Left ventricle myocardium inferior (tissue), 1 donor: ENCODE results near the gene RNF212. TPM values are rescaled to one million over a fixed set of nuclear protein-coding genes. Genes with fewer than 3 reads are reported as not detected.

Source experiments
- DNase-seq: peaks from one replicate; pipeline ENCODE4 v3.0.0-alpha.2; 2020
- H3K27ac ChIP-seq: fragments of 200-600 bp; replicated peaks from 2 replicates; pipeline ENCODE4 v1.8.0; 2021
- H3K27me3 ChIP-seq: fragments of 200-600 bp; 2 replicates; pipeline ENCODE4 v1.8.0; 2021; ENCODE audit warnings: low read depth
- H3K36me3 ChIP-seq: fragments of 200-600 bp; 2 replicates; pipeline ENCODE4 v1.8.0; 2021
- H3K4me1 ChIP-seq: fragments of 200-600 bp; 2 replicates; pipeline ENCODE4 v1.8.0; 2021
- H3K4me3 ChIP-seq: fragments of 200-600 bp; 2 replicates; pipeline ENCODE4 v1.8.0; 2021; ENCODE audit warnings: mild to moderate bottlenecking, moderate library complexity
- H3K9me3 ChIP-seq: fragments of 200-600 bp; replicated peaks from 2 replicates; pipeline ENCODE4 v1.8.0; 2021
- CTCF ChIP-seq: fragments of 200-600 bp; IDR thresholded peaks from 2 replicates; pipeline ENCODE4 v1.8.0; 2021; ENCODE audit warnings: antibody characterized with exemption, mild to moderate bottlenecking, borderline replicate concordance
- intact Hi-C: fragments of 100-400 bp; cut with micrococcal nuclease; formaldehyde crosslinking; loops from one replicate; pipeline ENCODE4 v1.11.0; 2022
- total RNA-seq: library from RNA; stranded (reverse); fragmentation: NEBNext Ultra II Directional; extraction: Animal tissue kit (Norgen Biotek cat#: 25700); gene quantifications from one replicate; pipeline ENCODE4 v1.2.1, GENCODE V29; 2021
- donor health status: DM: no; HTN: yes; CAD: no; lungs with severe emphysema.

The RNF212 gene
- total RNA-seq, 1 donor from 2014 or later = not detected

GRCh38 chr4:1115528-1116293 is 2.3 kb upstream of the RNF212 start:
- intact Hi-C loops = no loop called here
- no peak for TF ChIP-seq CTCF
- H3K27ac ChIP-seq = no peak overlapping the region
- H3K36me3 ChIP-seq = no peaks in the 10 kb centered on the region
- peaks cover 71% of the 10 kb centered on the region for H3K27me3 ChIP-seq
- DNase-seq = no peak
- no peak overlapping the region for H3K4me3 ChIP-seq
- no peaks in the 10 kb centered on the region for H3K4me1 ChIP-seq
- peaks cover 5% of the 10 kb centered on the region for H3K9me3 ChIP-seq

- H3K36me3 ChIP-seq = no peaks in the 10 kb centered on the region
- no peaks in the 10 kb centered on the region for H3K4me1 ChIP-seq
- no peak overlapping the region for H3K27ac ChIP-seq
- DNase-seq = no peak
- H3K4me3 ChIP-seq = no peak overlapping the region
- intact Hi-C loops = no loop called here
- no peak for TF ChIP-seq CTCF
- no peaks in the 10 kb centered on the region for H3K9me3 ChIP-seq
- H3K27me3 ChIP-seq = peaks cover 90% of the 10 kb centered on the region
Measured at GRCh38 chr4:1112821-1113182, 562 bp downstream of the RNF212 start.

- Histone ChIP-seq H3K36me3 (no peaks in the 10 kb centered on the region), H3K4me3 (no peak overlapping the region), H3K4me1 (no peaks in the 10 kb centered on the region), H3K27me3 (peaks cover 90% of the 10 kb centered on the region), H3K9me3 (no peaks in the 10 kb centered on the region), H3K27ac (no peak overlapping the region)
- no peak for TF ChIP-seq CTCF
- intact Hi-C loops = no loop called here
- no peak for DNase-seq
Measured at GRCh38 chr4:1112174-1112820, 1.1 kb downstream of the RNF212 start.

GRCh38 chr4:1111259-1111809 is 2.0 kb downstream of the RNF212 start:
- no peak for TF ChIP-seq CTCF
- no peak for DNase-seq
- Histone ChIP-seq H3K4me3 (no peak overlapping the region), H3K9me3 (no peaks in the 10 kb centered on the region), H3K4me1 (no peaks in the 10 kb centered on the region), H3K27me3 (peaks cover 81% of the 10 kb centered on the region), H3K36me3 (no peaks in the 10 kb centered on the region), H3K27ac (no peak overlapping the region)
- intact Hi-C loops = no loop called here

- intact Hi-C loops = no loop called here
- H3K27me3 ChIP-seq = peaks cover 68% of the 10 kb centered on the region
- H3K36me3 ChIP-seq = no peaks in the 10 kb centered on the region
- H3K4me1 ChIP-seq = no peaks in the 10 kb centered on the region
- DNase-seq = no peak
- TF ChIP-seq CTCF = no peak
- H3K4me3 ChIP-seq = no peak overlapping the region
- no peaks in the 10 kb centered on the region for H3K9me3 ChIP-seq
- H3K27ac ChIP-seq = no peak overlapping the region
Measured at GRCh38 chr4:1109898-1110506, 3.4 kb downstream of the RNF212 start.
